ENCODE data around the gene COMMD8. TPM values are rescaled to one million over a fixed set of nuclear protein-coding genes. Genes with fewer than 3 reads are reported as not detected.

The COMMD8 gene
- total RNA-seq, 1 experiment from 2014 or later, result 10.9 TPM

DNA sequence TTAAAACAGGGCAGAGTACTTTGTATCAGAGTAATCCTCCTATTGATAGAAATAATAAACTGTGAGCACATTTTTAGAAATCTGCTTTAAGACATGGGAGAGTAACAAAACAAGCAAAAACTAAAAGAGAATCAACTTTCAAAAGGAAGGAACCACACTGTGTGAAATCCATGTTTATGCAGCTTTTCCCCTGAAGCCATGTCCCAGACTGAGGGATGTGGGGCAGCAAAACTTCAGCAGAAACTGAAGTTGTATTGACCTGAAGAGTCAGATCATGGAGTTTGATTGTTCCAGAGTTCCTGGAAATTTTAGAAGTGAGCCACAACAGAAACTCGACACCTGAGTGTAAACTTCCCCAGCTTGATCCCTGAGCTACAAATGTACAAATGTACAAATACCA lies 53.2 kb downstream of the COMMD8 start:
- H3K14ac ChIP-seq (ENCODE audit: insufficient read depth, low read length), result no peak overlapping the region
- no peak overlapping the region for H3K27ac ChIP-seq (ENCODE audit: insufficient read length, low read depth, low read length)
- H2BK120ac ChIP-seq (ENCODE audit: low read depth, low read length, poor library complexity, severe bottlenecking), result no peak overlapping the region
- H3K9me3 ChIP-seq (ENCODE audit: control insufficient read depth, low read depth, low read length), result no peaks in the 10 kb centered on the region
- H2BK20ac ChIP-seq (ENCODE audit: low read depth, low read length, poor library complexity, severe bottlenecking), result no peak overlapping the region
- no peak overlapping the region for H4K91ac ChIP-seq (ENCODE audit: insufficient read length, low read depth, low read length)
- no peak overlapping the region for H3K27ac Mint-ChIP-seq
- H3T11ph ChIP-seq (ENCODE audit: low read length), result no peak overlapping the region
- no peaks in the 10 kb centered on the region for H3K79me1 ChIP-seq (ENCODE audit: insufficient read depth, low read depth, low read length, poor library complexity, severe bottlenecking)
- H3K23ac ChIP-seq (ENCODE audit: insufficient read length, low read depth, low read length), result no peak overlapping the region
- H2BK12ac ChIP-seq (ENCODE audit: insufficient read length, low read depth, low read length), result no peak overlapping the region
- H3K56ac ChIP-seq (ENCODE audit: insufficient read length, low read depth, low read length), result no peak overlapping the region
- no CpG with 5 or more reads among the region's 1 CpG for WGBS (ENCODE audit: extremely low coverage, insufficient read length, low lambda C conversion rate)
- DNase-seq, result no peak
- no peak overlapping the region for H2AFZ ChIP-seq (ENCODE audit: low read length)
- H4K5ac ChIP-seq (ENCODE audit: insufficient read length, low read depth, low read length), result no peak overlapping the region
- no peak overlapping the region for H3K4me2 ChIP-seq (ENCODE audit: insufficient read depth, insufficient read length, low read length)
- H3K4me1 Mint-ChIP-seq, result peaks cover 27 to 28% of the 10 kb centered on the region in 2 experiments
- H4K8ac ChIP-seq (replicated peaks; ENCODE audit: insufficient read length, low read depth, low read length), result no peak overlapping the region
- H2BK5ac ChIP-seq (ENCODE audit: insufficient read length, low read length), result no peak overlapping the region
- no peak overlapping the region for H2AK5ac ChIP-seq (ENCODE audit: insufficient read length, low read length)
- peaks cover 0 to 2% of the 10 kb centered on the region in 2 experiments; a peak in 1 of 5 replicates for H3K9me3 Mint-ChIP-seq
- no peaks in the 10 kb centered on the region for H3K79me2 ChIP-seq (ENCODE audit: insufficient read depth, low read length)
- no peaks in the 10 kb centered on the region for H3K23me2 ChIP-seq (ENCODE audit: insufficient read length, low read depth, low read length, poor library complexity, severe bottlenecking)
- H3K36me3 Mint-ChIP-seq (ENCODE audit: insufficient read depth in 1 of 3, low read depth in 3 of 3), result peaks cover 0 to 3% (median 0%) of the 10 kb centered on the region in 3 experiments; a peak in 1 of 7 replicates
- H3K9ac ChIP-seq (ENCODE audit: extremely low read depth, insufficient read length, low read length), result peak overlapping the region; percentile 23
- H3K4me3 Mint-ChIP-seq, result no peak overlapping the region
- H3K27me3 ChIP-seq (ENCODE audit: insufficient read depth, low read length), result no peaks in the 10 kb centered on the region
- no peak overlapping the region for H3K4ac ChIP-seq (ENCODE audit: low read depth, low read length)
- TF ChIP-seq, protein P1, sequence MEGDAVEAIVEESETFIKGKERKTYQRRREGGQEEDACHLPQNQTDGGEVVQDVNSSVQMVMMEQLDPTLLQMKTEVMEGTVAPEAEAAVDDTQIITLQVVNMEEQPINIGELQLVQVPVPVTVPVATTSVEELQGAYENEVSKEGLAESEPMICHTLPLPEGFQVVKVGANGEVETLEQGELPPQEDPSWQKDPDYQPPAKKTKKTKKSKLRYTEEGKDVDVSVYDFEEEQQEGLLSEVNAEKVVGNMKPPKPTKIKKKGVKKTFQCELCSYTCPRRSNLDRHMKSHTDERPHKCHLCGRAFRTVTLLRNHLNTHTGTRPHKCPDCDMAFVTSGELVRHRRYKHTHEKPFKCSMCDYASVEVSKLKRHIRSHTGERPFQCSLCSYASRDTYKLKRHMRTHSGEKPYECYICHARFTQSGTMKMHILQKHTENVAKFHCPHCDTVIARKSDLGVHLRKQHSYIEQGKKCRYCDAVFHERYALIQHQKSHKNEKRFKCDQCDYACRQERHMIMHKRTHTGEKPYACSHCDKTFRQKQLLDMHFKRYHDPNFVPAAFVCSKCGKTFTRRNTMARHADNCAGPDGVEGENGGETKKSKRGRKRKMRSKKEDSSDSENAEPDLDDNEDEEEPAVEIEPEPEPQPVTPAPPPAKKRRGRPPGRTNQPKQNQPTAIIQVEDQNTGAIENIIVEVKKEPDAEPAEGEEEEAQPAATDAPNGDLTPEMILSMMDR (conservative IDR thresholded peaks at IDR 0.05), result no peak
- H3K4me1 ChIP-seq (ENCODE audit: insufficient read depth, low read length), result peaks cover 4% of the 10 kb centered on the region; the same call in 1 of the 2 replicates
- no peak overlapping the region for H2BK15ac ChIP-seq (ENCODE audit: low read depth, low read length)
- no peak overlapping the region for H3K18ac ChIP-seq (ENCODE audit: insufficient read length, low read depth, low read length)
- no peaks in the 10 kb centered on the region for H3K27me3 Mint-ChIP-seq (ENCODE audit: low read depth)
- no peaks in the 10 kb centered on the region for H4K20me1 ChIP-seq (ENCODE audit: control insufficient read depth, insufficient read depth, insufficient read length)

Measured in H9 (cell line).